PC-3 (cell line): ENCODE measurements around the gene MORN4.

Experiments
- EZH2 ChIP-seq: fragments of 300-600 bp; sonication (generic); IDR thresholded peaks from one replicate; pipeline ENCODE4 v1.6.1; 2017; ENCODE audit warnings: antibody characterized with exemption, mild to moderate bottlenecking, low read length; ENCODE audit not compliant: unreplicated experiment
- EZH2phosphoT487 ChIP-seq: fragments of 300-600 bp; sonication (generic); IDR thresholded peaks from 2 replicates; pipeline ENCODE4 v1.6.1; 2018; ENCODE audit warnings: mild to moderate bottlenecking, antibody characterized with exemption, low read length, borderline replicate concordance
- TF ChIP-seq, protein P1 (sequence below): fragments of 300-600 bp; sonication (generic); conservative IDR thresholded peaks from 2 replicates; pipeline ENCODE4 v1.5.1; 2017; ENCODE audit warnings: antibody characterized with exemption, low read depth, mild to moderate bottlenecking, low read length

GRCh38 chr10:97675222-97675621 lies 41.9 kb upstream of the MORN4 start:
- TF ChIP-seq EZH2 = no peak
- TF ChIP-seq, protein P1, sequence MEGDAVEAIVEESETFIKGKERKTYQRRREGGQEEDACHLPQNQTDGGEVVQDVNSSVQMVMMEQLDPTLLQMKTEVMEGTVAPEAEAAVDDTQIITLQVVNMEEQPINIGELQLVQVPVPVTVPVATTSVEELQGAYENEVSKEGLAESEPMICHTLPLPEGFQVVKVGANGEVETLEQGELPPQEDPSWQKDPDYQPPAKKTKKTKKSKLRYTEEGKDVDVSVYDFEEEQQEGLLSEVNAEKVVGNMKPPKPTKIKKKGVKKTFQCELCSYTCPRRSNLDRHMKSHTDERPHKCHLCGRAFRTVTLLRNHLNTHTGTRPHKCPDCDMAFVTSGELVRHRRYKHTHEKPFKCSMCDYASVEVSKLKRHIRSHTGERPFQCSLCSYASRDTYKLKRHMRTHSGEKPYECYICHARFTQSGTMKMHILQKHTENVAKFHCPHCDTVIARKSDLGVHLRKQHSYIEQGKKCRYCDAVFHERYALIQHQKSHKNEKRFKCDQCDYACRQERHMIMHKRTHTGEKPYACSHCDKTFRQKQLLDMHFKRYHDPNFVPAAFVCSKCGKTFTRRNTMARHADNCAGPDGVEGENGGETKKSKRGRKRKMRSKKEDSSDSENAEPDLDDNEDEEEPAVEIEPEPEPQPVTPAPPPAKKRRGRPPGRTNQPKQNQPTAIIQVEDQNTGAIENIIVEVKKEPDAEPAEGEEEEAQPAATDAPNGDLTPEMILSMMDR = no peak
- TF ChIP-seq EZH2phosphoT487 = no peak
